Hepatocyte (in vitro differentiated cells): ENCODE measurements around the gene SH3BP4.

ENCODE experiments used
- CTCF ChIP-seq: fragments of 200-600 bp; sonication (generic); IDR thresholded peaks from 2 replicates; pipeline ENCODE4 v1.5.1; 2016; ENCODE audit warnings: antibody characterized with exemption, mild to moderate bottlenecking; ENCODE audit not compliant: poor library complexity
- EZH2phosphoT487 ChIP-seq: fragments of 200-600 bp; sonication (generic); IDR thresholded peaks from one replicate; pipeline ENCODE4 v1.6.1; 2018; ENCODE audit warnings: antibody characterized with exemption, mild to moderate bottlenecking, low read depth, moderate library complexity; ENCODE audit not compliant: unreplicated experiment, severe bottlenecking

- TF ChIP-seq CTCF (no peak), EZH2phosphoT487 (no peak)
Measured at GRCh38 chr2:235068701-235069100, 116.9 kb downstream of the SH3BP4 start.
